ENCODE measurements around the gene THRB. TPM values are rescaled to one million over a fixed set of nuclear protein-coding genes. Genes with fewer than 3 reads are reported as not detected.

THRB gene
- total RNA-seq, 1 donor from 2014 or later, result 4.7 TPM

DNA sequence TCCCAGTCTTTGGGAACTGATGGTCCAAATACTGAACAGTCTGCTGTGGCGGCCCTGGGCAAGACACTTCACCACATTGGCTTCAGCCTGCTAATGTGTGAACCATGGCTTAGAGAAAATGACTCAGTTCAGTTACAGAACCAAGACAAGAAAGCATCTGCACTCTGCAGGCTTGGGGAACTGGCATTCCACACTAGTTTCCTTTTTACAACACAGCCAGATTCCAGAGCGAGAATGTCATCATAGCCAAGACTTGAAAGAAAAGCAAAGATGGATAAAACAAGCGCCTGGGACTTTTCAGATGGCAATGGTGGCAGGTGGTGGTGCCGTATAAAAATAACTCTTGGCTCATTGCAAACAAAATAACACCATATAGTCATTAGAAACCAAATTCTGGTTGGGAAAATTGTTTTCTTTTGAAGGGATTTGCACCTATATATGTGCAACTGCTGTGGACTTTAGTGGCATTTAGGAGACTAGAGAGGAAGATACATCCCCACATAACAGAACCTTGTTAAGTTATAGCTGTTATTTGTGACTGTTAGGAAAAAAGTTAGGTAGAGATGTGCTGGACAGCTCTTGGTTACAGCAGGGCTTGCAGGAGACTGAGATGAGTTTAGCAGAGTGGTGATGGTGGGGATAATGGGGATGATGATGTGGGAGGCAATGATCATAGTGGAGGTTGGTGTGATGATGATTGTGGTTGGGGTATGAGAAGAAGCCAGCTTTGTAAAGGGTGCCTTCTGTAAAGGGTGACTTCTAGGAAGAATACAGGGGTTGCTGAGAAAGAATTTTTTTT lies 273.6 kb downstream of the THRB start:
- peak; percentile 76 for ATAC-seq

DNA sequence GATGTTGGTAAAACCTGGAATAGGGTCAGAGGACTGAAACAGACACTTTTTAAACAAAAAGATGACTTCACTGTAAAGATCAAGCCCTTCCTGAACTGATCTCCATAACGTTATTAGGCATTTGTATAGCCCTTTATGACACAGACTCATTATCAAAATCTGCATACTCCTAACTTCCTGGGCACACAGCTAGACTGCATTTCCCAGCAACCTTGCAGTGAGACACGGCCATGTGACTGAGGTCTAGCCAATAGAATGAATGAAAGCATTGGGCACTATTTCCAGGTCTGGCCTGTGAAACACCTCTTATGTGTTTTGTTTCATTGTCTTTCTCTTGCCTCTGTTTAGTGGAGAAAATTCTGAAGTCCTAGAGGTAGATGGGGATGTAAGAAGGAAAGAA lies 279.1 kb downstream of the THRB start:
- no peak for ATAC-seq

GRCh38 chr3:24211381-24211780 lies 283.3 kb downstream of the THRB start:
- ATAC-seq, result no peak

DNA sequence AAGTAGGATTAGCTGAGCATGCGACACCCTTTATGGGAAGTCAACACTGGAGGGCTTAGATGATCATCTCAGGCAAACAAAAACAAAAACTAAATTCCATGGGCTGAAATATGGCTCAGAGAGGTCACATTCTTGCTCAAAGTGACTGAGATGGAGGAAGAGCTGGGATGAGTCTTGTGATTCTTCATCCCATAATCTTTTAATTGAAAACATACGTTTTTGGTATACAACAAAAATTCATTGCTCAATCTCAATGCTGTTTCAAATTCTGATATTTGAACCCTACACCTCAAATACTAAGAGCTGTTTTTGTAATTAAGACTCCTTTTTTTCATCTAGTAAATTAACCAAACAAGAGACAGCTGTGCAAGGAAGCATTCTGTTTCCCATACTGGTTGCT lies 292.6 kb downstream of the THRB start:
- no peak for ATAC-seq

DNA sequence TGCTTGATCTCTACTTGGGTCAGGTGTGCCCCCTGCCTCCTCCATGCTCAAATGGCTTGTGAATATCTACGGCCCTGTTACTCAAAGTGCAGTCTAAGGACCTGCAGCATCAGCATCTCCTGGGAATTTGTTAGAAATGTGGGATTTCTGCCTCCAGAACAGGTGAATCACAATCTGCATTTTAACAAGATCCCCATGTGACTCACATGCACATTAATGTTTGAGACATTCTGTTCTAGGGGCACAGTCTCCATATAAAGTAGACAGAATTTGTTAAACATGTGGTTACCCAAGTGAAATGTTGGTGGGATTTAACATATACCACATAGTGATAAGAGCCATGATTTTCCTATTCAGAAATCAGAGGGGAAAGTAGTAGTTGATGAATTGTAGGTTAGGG lies 293.3 kb downstream of the THRB start:
- ATAC-seq, result no peak

GRCh38 chr3:24199775-24200247 lies 294.8 kb downstream of the THRB start:
- no peak for ATAC-seq

DNA sequence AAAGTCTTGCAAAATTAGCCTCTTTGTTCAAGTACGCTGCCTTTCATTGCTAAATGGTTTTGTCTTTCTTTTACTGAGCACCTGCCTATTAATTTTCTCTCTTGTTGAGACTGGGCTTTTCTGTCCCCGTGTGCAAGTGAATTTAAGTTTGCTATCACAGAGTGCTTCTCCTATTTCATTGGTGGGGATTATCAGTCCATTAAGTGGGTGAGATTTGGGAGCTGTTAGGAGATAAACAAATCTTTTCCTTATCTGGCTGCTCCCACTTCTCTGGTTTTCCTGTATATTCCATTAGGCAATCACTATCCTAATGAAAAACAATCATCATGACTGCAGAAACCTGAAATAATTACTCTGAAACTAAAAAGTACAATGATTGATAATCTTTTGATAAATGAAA lies 295.4 kb downstream of the THRB start:
- ATAC-seq, result no peak

- ATAC-seq, result no peak
These were observed 295.9 kb downstream of the THRB start for GRCh38 chr3:24198728-24199127.

DNA sequence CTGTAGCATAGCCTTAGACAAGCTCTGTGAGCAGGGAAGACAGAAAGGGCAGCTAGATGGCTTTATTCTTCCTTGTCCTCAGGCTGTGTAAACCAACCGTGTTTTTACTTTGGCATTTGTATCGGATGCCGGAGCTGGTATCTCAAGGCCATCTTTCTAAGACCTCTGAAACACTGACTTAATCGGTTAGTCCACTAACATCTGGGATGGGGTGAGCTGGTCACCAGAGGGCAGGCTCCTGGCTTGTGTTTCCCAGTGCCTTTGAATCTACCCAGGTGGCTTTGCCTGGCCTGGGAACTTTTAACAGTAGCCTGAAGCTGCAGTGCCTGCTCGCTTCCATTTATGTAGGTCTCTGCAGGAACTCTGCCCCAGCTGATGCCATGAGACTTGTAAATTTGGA lies 296.8 kb downstream of the THRB start:
- ATAC-seq, result no peak

GRCh38 chr3:24196526-24196925 lies 298.1 kb downstream of the THRB start:
- no peak for ATAC-seq

DNA sequence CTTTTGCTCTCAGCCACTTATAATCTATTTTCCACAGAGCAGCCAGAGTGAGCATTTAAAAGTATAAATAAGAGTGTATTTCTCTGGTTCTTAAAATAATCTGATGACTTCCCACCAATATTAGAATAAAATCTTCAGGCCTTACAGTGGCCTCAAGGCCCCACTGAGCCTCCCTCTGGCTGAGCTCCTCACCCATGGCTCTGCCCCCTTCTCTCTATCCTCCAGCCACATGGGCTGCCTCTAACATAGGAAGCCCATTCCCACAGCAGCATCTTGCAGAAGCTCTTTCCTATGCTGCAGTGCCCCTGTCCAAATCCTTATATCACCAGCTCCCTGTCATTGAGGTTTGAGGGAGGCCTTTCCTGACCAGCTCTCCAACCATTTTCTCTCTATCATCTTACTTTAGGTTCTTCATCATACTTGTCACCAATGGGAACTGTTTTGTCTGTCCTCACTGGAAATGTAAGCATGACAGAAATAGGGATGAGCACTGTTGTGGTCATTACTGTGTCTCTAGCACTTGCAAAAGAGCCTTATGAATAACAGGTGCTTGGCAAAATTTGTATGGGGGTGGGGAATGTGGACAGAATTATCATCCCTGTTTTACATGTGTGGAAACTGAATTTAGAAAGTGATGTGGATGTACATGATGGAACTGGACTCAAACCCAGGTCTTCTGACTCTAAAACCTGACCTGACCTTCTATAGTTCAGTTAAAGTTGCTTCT lies 299.0 kb downstream of the THRB start:
- no peak for ATAC-seq

- no peak for ATAC-seq
These were observed 302.1 kb downstream of the THRB start for GRCh38 chr3:24192469-24193056.

GRCh38 chr3:24191801-24192403 lies 302.7 kb downstream of the THRB start:
- no peak for ATAC-seq

DNA sequence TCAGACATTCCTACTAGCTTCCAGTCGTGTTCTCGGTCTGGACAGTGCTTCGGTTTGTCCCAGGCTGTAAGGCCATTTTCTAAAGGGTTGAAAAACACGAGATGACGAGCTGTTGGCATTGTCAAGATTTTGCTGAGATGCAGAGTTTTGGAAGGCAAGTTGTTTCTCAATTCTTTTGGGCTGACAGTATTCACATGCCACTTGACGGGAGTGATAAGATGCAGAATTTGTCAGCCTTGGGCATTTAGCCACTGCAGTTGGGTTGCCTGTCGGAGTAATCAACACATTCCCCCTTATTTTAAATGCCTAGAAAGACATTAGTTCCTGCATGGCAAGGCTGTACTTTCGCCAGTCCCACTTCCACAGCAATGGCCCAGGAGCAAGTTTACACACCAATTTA lies 304.4 kb downstream of the THRB start:
- no peak for ATAC-seq

DNA sequence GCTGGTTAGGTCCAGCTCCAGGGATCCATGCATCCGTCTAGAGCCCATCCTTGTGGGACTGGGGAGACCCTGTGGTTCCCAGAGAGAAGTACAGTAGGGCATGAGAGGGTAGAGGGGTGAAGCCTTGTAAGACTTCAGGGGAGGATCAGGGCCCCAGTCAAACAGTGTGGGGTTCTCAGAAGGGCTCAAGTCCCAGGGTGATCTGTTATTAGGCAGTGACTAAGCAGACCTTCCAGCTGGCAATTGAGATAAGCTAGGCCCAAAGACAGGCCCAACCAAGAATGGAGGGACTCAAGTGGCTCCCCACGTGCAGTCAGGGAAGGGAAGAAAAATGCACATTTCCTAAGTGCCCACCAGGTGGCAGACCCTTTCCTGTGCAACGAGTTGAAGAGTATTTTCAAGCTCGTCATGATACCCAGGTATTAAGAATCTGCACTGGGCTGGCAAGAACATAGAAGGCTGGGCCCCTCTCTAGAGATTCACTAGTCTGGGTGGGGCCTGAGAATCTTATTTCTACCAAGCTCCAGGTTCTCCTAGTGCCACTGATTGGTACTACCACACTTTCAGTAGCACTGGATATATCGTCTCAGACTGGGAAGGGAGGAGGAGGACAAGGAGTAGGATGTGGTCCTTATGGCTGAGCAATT lies 308.8 kb downstream of the THRB start:
- peak; percentile 59 for ATAC-seq

DNA sequence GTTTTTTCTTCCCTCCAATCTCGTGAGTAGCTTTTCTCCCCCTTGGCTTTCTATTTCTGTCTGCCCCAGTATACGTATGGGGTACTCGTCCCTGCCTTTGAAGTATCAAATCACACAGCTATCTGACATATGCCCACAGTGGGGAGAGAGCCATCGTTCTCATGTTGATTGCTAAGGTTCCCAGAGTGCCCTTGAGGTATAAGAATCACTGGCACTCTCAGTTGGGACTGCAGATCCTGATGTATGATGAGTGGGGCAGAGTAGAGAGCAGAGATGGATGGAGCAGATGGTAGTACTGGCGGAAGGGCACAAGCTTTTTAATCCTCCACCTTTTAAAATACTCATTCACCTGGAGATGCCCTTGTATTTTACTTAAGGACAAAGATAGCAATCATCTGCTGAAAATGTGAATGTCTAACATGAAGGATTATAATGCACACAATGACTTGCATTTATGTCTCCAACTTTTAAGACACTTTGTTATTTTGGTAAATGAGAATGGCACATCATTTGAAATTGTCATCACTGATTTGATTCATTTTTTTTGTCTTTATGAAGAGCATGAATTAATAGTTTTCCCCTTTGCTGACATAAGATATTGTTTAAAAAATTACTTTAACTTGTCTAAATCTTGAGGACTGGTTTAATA lies 310.0 kb downstream of the THRB start:
- ATAC-seq, result no peak

DNA sequence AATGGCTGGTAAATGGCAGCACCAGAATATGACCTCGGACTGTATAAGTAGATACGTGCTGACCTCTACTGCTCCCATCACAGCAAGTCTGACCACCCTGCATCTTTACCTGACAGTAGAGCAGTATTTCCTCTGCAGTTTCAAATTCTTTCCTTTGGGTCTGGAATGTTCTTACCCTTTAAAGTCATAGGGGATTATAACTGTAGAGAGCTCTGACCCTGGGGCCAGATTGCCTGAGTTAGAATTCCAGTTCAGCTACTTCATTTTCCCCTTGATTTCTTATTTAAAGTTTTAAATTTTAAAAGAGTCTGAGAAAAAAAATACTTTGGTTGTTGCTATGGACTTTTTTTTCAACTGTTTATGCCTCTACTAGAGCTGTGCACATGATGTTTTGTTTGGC lies 311.9 kb downstream of the THRB start:
- ATAC-seq, result no peak

- ATAC-seq, result no peak
These were observed 313.4 kb downstream of the THRB start for GRCh38 chr3:24181256-24181655.

- ATAC-seq, result no peak
These were observed 314.0 kb downstream of the THRB start for GRCh38 chr3:24180616-24181015.

DNA sequence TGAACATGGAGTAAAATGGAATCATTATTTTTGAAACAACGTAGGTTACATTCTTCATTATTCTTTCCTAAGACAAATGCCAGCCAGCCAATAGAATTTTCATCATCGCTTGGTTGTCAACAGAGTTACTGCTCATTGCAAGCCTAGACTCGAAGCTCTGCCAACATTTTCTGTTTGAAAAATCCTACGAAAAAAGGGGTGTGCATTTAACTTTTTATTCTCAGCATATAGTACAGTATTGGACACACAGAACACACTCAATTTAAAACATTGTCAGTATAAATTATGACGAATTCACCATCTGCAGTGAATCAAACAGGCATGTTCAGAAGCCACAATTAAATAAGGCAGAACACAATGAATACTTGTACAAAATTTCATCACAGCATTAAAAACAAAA lies 317.4 kb downstream of the THRB start:
- ATAC-seq, result no peak

DNA sequence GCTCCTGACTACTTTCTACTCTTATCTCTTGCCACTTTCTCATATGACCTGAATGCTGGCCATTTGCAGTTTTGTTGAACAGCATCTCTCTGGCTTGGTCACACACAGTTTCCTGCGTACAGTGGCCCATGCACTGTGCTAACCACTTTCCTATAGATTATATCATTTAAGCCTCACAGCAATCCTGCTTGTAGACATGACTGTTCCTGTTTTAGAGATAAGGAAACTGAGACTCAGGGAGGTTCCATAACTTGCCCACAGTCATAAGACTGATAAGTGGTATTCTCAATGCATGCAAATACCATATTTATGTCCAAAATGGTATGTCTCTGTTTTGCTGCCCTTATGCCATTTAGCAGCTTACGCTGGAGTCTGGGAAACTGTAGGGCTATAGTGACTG lies 320.0 kb downstream of the THRB start:
- no peak for ATAC-seq

DNA sequence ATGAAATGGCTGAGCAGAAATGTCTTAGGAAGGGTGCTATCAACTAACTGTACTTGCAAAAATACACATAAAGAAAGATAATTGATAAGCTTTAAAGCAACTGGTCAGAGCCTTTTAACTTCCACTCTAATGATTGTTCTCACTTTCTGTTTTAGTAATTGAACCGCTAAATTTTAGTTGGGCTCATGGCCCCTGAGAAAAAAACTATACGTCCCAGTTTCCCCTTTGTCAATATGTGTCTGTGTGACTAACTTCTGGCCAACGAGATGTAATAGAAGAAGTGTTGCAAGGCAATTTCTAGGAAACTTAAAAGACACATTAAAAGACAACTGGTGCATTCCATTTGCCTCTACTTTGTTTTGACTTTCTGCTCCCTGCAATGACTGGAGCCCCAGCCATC lies 325.7 kb downstream of the THRB start:
- ATAC-seq, result no peak

All from esophagus mucosa (tissue), 1 donor.